HCT116 (cell line): Measurements from ENCODE around the gene SLC1A4. TPM values are rescaled to one million over a fixed set of nuclear protein-coding genes. Genes with fewer than 3 reads are reported as not detected.

Experiments used
- ATAC-seq: fragments of 200-7000 bp; cut with Tn5 transposase; 2 replicates; pipeline ENCODE4 v1.9.1; 2020; ENCODE audit warnings: mild to moderate bottlenecking, moderate library complexity
- BruUV-seq: library from RNA; stranded (reverse); fragments of 400-500 nt; replicated peaks from 2 replicates; lab custom pipeline; 2021; lab: Mats Ljungman, UMichigan
- CTCF ChIA-PET: fragments of 300-600 bp; sonication (Branson Sonifier 250); formaldehyde crosslinking; loops from one replicate; lab custom pipeline; 2021; ENCODE audit warnings: antibody characterized with exemption; lab: Charles Lee
- POLR2A ChIA-PET: fragments of 300-600, 350-600 bp; sonication (Branson Sonifier 250); formaldehyde crosslinking; loops from one replicate; lab custom pipeline; 2021; ENCODE audit warnings: antibody characterized with exemption; lab: Charles Lee
- RAD21 ChIA-PET, 2 experiments: fragments of 300-600 bp; sonication (Branson Sonifier 250); formaldehyde crosslinking; loops; one replicate each; lab custom pipeline; 2023; ENCODE audit warnings: low total read pairs in 2 of 2; ENCODE audit not compliant: uncharacterized antibody in 2 of 2, unreplicated experiment in 2 of 2, low non-redundant PET in 1 of 2; lab: Charles Lee
- DNase-seq: peaks from one replicate; pipeline ENCODE4 v3.0.0-alpha.2; 2010; ENCODE audit warnings: low read depth, low spot score
- H2AFZ ChIP-seq: fragments of 200-600 bp; shearing (Covaris generic), sonication (generic); 2 replicates; pipeline ENCODE4 v1.6.1; 2017; ENCODE audit warnings: low read depth, mixed run types, mixed read lengths, antibody characterized with exemption, low read length; ENCODE audit not compliant: poor library complexity, severe bottlenecking
- H3K27ac ChIP-seq: 2 replicates; pipeline ENCODE4 v1.5.1; 2012; ENCODE audit warnings: low read depth, low read length
- H3K27me3 ChIP-seq: fragments of 200-600 bp; sonication (generic); 2 replicates; pipeline ENCODE4 v1.6.1; 2016; ENCODE audit warnings: mixed run types, low read length, mixed read lengths; ENCODE audit not compliant: insufficient read depth
- H3K36me3 ChIP-seq, 2 experiments: fragments of 200-500 bp in 1 of 2; fragments of 200-600 bp in 1 of 2; sonication (Bioruptor generic) in 1 of 2; sonication (generic) in 1 of 2; 2 replicates each; pipeline versions ENCODE4 v1.5.1 to v1.6.1; 2014 to 2016; ENCODE audit warnings: low read length in 2 of 2, inconsistent platforms in 1 of 2, mixed read lengths in 1 of 2, mixed run types in 1 of 2; ENCODE audit not compliant: insufficient read depth in 2 of 2, control insufficient read depth in 1 of 2
- H3K4me1 ChIP-seq, 2 experiments: fragments of 200-600 bp in 1 of 2; sonication (generic) in 1 of 2; 2 replicates each; pipeline versions ENCODE4 v1.5.1 to v1.6.1; 2012 to 2017; ENCODE audit warnings: low read length in 2 of 2, inconsistent platforms in 1 of 2, mild to moderate bottlenecking in 1 of 2, mixed read lengths in 1 of 2, mixed run types in 1 of 2, moderate library complexity in 1 of 2; ENCODE audit not compliant: insufficient read depth in 2 of 2, control insufficient read depth in 1 of 2
- H3K4me2 ChIP-seq: fragments of 200-600 bp; sonication (generic); 2 replicates; pipeline ENCODE4 v1.6.1; 2017; ENCODE audit warnings: mixed run types, low read length, mixed read lengths
- H3K4me3 ChIP-seq, 2 experiments: fragments of 200-600 bp in 1 of 2; sonication (generic) in 1 of 2; replicated peaks in 1 of 2; 2 replicates each; pipeline ENCODE4 v1.5.1; 2011 to 2016; ENCODE audit warnings: low read length in 2 of 2, control low read depth in 1 of 2, low read depth in 1 of 2, mild to moderate bottlenecking in 1 of 2, mixed read lengths in 1 of 2, mixed run types in 1 of 2
- H3K79me2 ChIP-seq: fragments of 200-600 bp; sonication (generic); 2 replicates; pipeline ENCODE4 v1.6.1; 2017; ENCODE audit warnings: mild to moderate bottlenecking, mixed run types, low read length, moderate library complexity, mixed read lengths; ENCODE audit not compliant: insufficient read depth
- H3K9ac ChIP-seq: fragments of 200-600 bp; sonication (generic); 2 replicates; pipeline ENCODE4 v1.6.1; 2016; ENCODE audit warnings: low read length, mixed read lengths
- H3K9me2 ChIP-seq: fragments of 200-600 bp; sonication (generic), shearing (Covaris generic); 2 replicates; pipeline ENCODE4 v1.6.1; 2017; ENCODE audit warnings: mixed run types, mild to moderate bottlenecking, moderate library complexity; ENCODE audit not compliant: insufficient read depth
- H3K9me3 ChIP-seq, 2 experiments: fragments of 200-500 bp in 1 of 2; fragments of 200-600 bp in 1 of 2; sonication (Bioruptor generic) in 1 of 2; sonication (generic) in 1 of 2; 2 replicates each; pipeline ENCODE4 v1.6.1; 2014 to 2017; ENCODE audit warnings: low read length in 2 of 2, mixed read lengths in 2 of 2, inconsistent platforms in 1 of 2, low read depth in 1 of 2, mild to moderate bottlenecking in 1 of 2, mixed run types in 1 of 2, moderate library complexity in 1 of 2; ENCODE audit not compliant: control insufficient read depth in 1 of 2, insufficient read depth in 1 of 2
- H4K20me1 ChIP-seq: fragments of 200-600 bp; sonication (generic), shearing (Covaris generic); 2 replicates; pipeline ENCODE4 v1.6.1; 2017; ENCODE audit warnings: mixed run types, mild to moderate bottlenecking, moderate library complexity; ENCODE audit not compliant: insufficient read depth
- ATF3 ChIP-seq: IDR thresholded peaks from 2 replicates; pipeline ENCODE4 v1.6.1; 2012
- CBX3 ChIP-seq: IDR thresholded peaks from 2 replicates; pipeline ENCODE4 v1.6.1; 2012; ENCODE audit warnings: low read depth
- CTCF ChIP-seq, 3 experiments: fragments of 200-600 bp in 1 of 3; sonication (generic) in 1 of 3; IDR thresholded peaks in 2 of 3; conservative IDR thresholded peaks in 1 of 3; 2 replicates each; pipeline ENCODE4 v1.5.1; 2012 to 2017; ENCODE audit warnings: low read depth in 2 of 3, low read length in 2 of 3, antibody characterized with exemption in 1 of 3, borderline replicate concordance in 1 of 3, control low read depth in 1 of 3, mild to moderate bottlenecking in 1 of 3, mixed read lengths in 1 of 3, mixed run types in 1 of 3, moderate library complexity in 1 of 3; ENCODE audit not compliant: insufficient read depth in 1 of 3
- EGR1 ChIP-seq: IDR thresholded peaks from 2 replicates; pipeline ENCODE4 v1.6.1; 2012; ENCODE audit warnings: low read depth
- ELF1 ChIP-seq: IDR thresholded peaks from 2 replicates; pipeline ENCODE4 v1.6.1; 2012; ENCODE audit warnings: low read depth, borderline replicate concordance
- EZH2phosphoT487 ChIP-seq: fragments of 200-600 bp; IDR thresholded peaks from 2 replicates; pipeline ENCODE4 v1.6.1; 2018; ENCODE audit warnings: antibody characterized with exemption, borderline replicate concordance
- JUND ChIP-seq: IDR thresholded peaks from 2 replicates; pipeline ENCODE4 v1.6.1; 2012
- MAX ChIP-seq: IDR thresholded peaks from 2 replicates; pipeline ENCODE4 v1.6.1; 2012
- POLR2A ChIP-seq: IDR thresholded peaks from 2 replicates; pipeline ENCODE4 v1.7.0; 2011; ENCODE audit warnings: borderline replicate concordance; ENCODE audit not compliant: insufficient read depth, insufficient read length; ENCODE audit errors: extremely low read depth
- POLR2AphosphoS5 ChIP-seq: IDR thresholded peaks from 2 replicates; pipeline ENCODE4 v1.6.1; 2011; ENCODE audit warnings: mild to moderate bottlenecking, low read depth, low read length, moderate library complexity
- RAD21 ChIP-seq: IDR thresholded peaks from 2 replicates; pipeline ENCODE4 v1.6.1; 2012; ENCODE audit warnings: low read depth, mild to moderate bottlenecking
- REST ChIP-seq: IDR thresholded peaks from 2 replicates; pipeline ENCODE4 v1.6.1; 2012; ENCODE audit warnings: low read depth
- SP1 ChIP-seq: IDR thresholded peaks from 2 replicates; pipeline ENCODE4 v1.6.1; 2012; ENCODE audit warnings: low read depth
- SRF ChIP-seq: IDR thresholded peaks from 2 replicates; pipeline ENCODE4 v1.6.1; 2012; ENCODE audit warnings: low read depth
- TCF7L2 ChIP-seq: IDR thresholded peaks from 2 replicates; pipeline ENCODE4 v1.7.0; 2011; ENCODE audit warnings: borderline replicate concordance, inconsistent platforms; ENCODE audit not compliant: insufficient read depth, insufficient read length; ENCODE audit errors: extremely low read depth
- YY1 ChIP-seq: IDR thresholded peaks from 2 replicates; pipeline ENCODE4 v1.6.1; 2011; ENCODE audit warnings: low read length, low read depth, moderate library complexity, mild to moderate bottlenecking; ENCODE audit not compliant: insufficient replicate concordance; ENCODE audit errors: extremely low read depth
- ZBTB33 ChIP-seq: IDR thresholded peaks from 2 replicates; pipeline ENCODE4 v1.6.1; 2011; ENCODE audit warnings: mild to moderate bottlenecking, low read length, moderate library complexity; ENCODE audit not compliant: insufficient replicate concordance; ENCODE audit errors: extremely low read depth
- ZFX ChIP-seq: fragments of 450-650 bp; IDR thresholded peaks from 2 replicates; pipeline ENCODE4 v1.6.1; 2017
- ZNF274 ChIP-seq: fragments of 200-500 bp; sonication (Bioruptor generic); IDR thresholded peaks from 2 replicates; pipeline ENCODE4 v1.6.1; 2014; ENCODE audit warnings: mild to moderate bottlenecking, low read depth, low read length, inconsistent platforms
- intact Hi-C: fragments of 100-400 bp; cut with micrococcal nuclease; formaldehyde crosslinking; loops from 2 replicates; pipeline ENCODE4 v1.10.0; 2022
- total RNA-seq: library from RNA; stranded (reverse); gene quantifications from one replicate; pipeline ENCODE4 v1.2.1, GENCODE V29; 2021; ENCODE audit not compliant: unreplicated experiment

SLC1A4 gene
- total RNA-seq, 1 experiment from 2014 or later: 9.2 TPM

GRCh38 chr2:65016789-65017188 is 27.6 kb downstream of the SLC1A4 start:
- H3K9me3 ChIP-seq: no peaks in the 10 kb centered on the region
- H3K36me3 ChIP-seq: no peaks in the 10 kb centered on the region
- H3K9me2 ChIP-seq: no peaks in the 10 kb centered on the region
- DNase-seq (no peak), ATAC-seq (no peak)
- no peaks in the 10 kb centered on the region for H4K20me1 ChIP-seq
- H3K9ac ChIP-seq: no peak overlapping the region
- ChIA-PET POLR2A (no interaction called here), CTCF (interaction anchor here (0.9 to 1.0 kb wide), 2 partner anchors 99 to 170 kb away, joined by 4 read pairs; no protein-coding TSS in a partner anchor), RAD21 (no interaction called here)
- H3K4me1 ChIP-seq: no peaks in the 10 kb centered on the region
- no TSS peak for BruUV-seq
- no peaks in the 10 kb centered on the region for H3K79me2 ChIP-seq
- intact Hi-C loops: no loop called here
- H3K4me2 ChIP-seq: no peak overlapping the region
- no peak overlapping the region for H3K4me3 ChIP-seq
- TF ChIP-seq CTCF (IDR thresholded peaks at IDR 0.05 in 2 of 3, conservative IDR thresholded peaks at IDR 0.05 in 1 of 3; ENCODE audit: borderline replicate concordance in 1 of 3, insufficient read depth in 1 of 3, low read depth in 2 of 3, low read length in 2 of 3) (no peak), ZNF274 (no peak), EZH2phosphoT487 (no peak), MAX (no peak), YY1 (no peak), POLR2A (no peak), POLR2AphosphoS5 (no peak), JUND (no peak), ZFX (no peak), TCF7L2 (no peak), ZBTB33 (no peak), ATF3 (no peak), EGR1 (no peak), REST (no peak), SP1 (no peak), ELF1 (no peak), CBX3 (no peak), RAD21 (no peak), SRF (no peak)
- no peak overlapping the region for H3K27ac ChIP-seq
- no peaks in the 10 kb centered on the region for H3K27me3 ChIP-seq
- no peak overlapping the region for H2AFZ ChIP-seq
